ENCODE results near the gene SLC1A1.

GRCh38 chr9:4615251-4615650, 125.0 kb downstream of the SLC1A1 start:
- TF ChIP-seq CTCF (conservative IDR thresholded peaks at IDR 0.05; ENCODE audit: low read length) (no peak), EZH2phosphoT487 (IDR thresholded peaks at IDR 0.05; ENCODE audit: borderline replicate concordance, low read depth, low read length) (no peak)
